GM23338 (cell line): ENCODE data around the gene MIPEP. TPM values are rescaled to one million over a fixed set of nuclear protein-coding genes. Genes with fewer than 3 reads are reported as not detected.
A peak's percentile ranks its signal among the peaks of the same experiment; 100 is the strongest.

Source experiments
- ATAC-seq: fragments of 200-7000 bp; cut with Tn5 transposase; 3 replicates; pipeline ENCODE4 v1.9.1; 2020
- DNase-seq: peaks from one replicate; pipeline ENCODE4 v3.0.0-alpha.2; 2015; ENCODE audit warnings: low spot score
- H2AFZ ChIP-seq: fragments of 200-600 bp; sonication (generic); 2 replicates; pipeline ENCODE4 v1.8.0; 2016; ENCODE audit warnings: antibody characterized with exemption, mild to moderate bottlenecking, moderate library complexity
- H3F3A ChIP-seq: fragments of 200-600 bp; sonication (generic); replicated peaks from 2 replicates; pipeline ENCODE4 v1.8.0; 2017; ENCODE audit warnings: antibody characterized with exemption, mixed run types, low read depth
- H3K27ac ChIP-seq: fragments of 200-600 bp; sonication (generic); 2 replicates; pipeline ENCODE4 v1.6.1; 2016; ENCODE audit warnings: low read depth
- H3K27me3 ChIP-seq: fragments of 200-600 bp; sonication (generic); 2 replicates; pipeline ENCODE4 v1.8.0; 2016; ENCODE audit warnings: mild to moderate bottlenecking, mixed run types, moderate library complexity; ENCODE audit not compliant: insufficient read depth
- H3K36me3 ChIP-seq: fragments of 200-600 bp; sonication (generic); 2 replicates; pipeline ENCODE4 v1.8.0; 2016; ENCODE audit warnings: mild to moderate bottlenecking; ENCODE audit not compliant: insufficient read depth
- H3K4me1 ChIP-seq: fragments of 200-600 bp; sonication (generic); 2 replicates; pipeline ENCODE4 v1.8.0; 2016; ENCODE audit warnings: mild to moderate bottlenecking, moderate library complexity; ENCODE audit not compliant: insufficient read depth
- H3K4me2 ChIP-seq: fragments of 200-600 bp; sonication (generic); 2 replicates; pipeline ENCODE4 v1.7.1; 2017; ENCODE audit warnings: mixed run types
- H3K4me3 ChIP-seq: fragments of 200-600 bp; sonication (generic); 2 replicates; pipeline ENCODE4 v1.6.1; 2016; ENCODE audit warnings: mixed run types
- H3K79me2 ChIP-seq: fragments of 200-600 bp; sonication (generic); replicated peaks from 2 replicates; pipeline ENCODE4 v1.8.0; 2017; ENCODE audit warnings: mild to moderate bottlenecking; ENCODE audit not compliant: insufficient read depth
- H3K9me2 ChIP-seq: fragments of 200-600 bp; sonication (generic); 2 replicates; pipeline ENCODE4 v1.8.0; 2017; ENCODE audit not compliant: insufficient read depth
- H4K20me1 ChIP-seq: fragments of 200-600 bp; sonication (generic); replicated peaks from 2 replicates; pipeline ENCODE4 v1.8.0; 2017; ENCODE audit warnings: mild to moderate bottlenecking; ENCODE audit not compliant: insufficient read depth
- H3K27ac Mint-ChIP-seq: 2 replicates; pipeline ENCODE4 v1.8.0; 2020; ENCODE audit warnings: inconsistent platforms, mild to moderate bottlenecking, moderate library complexity, mixed read lengths
- H3K27me3 Mint-ChIP-seq: 3 replicates; pipeline ENCODE4 v1.8.0; 2022; ENCODE audit warnings: low read depth, mild to moderate bottlenecking, moderate library complexity, mixed read lengths, inconsistent platforms; ENCODE audit not compliant: insufficient read depth, poor library complexity
- H3K36me3 Mint-ChIP-seq: 3 replicates; pipeline ENCODE4 v1.8.0; 2021; ENCODE audit warnings: low read depth, mild to moderate bottlenecking, inconsistent platforms, moderate library complexity, mixed read lengths
- H3K4me1 Mint-ChIP-seq: 3 replicates; pipeline ENCODE4 v1.8.0; 2020; ENCODE audit warnings: mild to moderate bottlenecking, inconsistent platforms, mixed read lengths
- H3K4me3 Mint-ChIP-seq: 3 replicates; pipeline ENCODE4 v1.8.0; 2021; ENCODE audit warnings: moderate library complexity, mild to moderate bottlenecking, inconsistent platforms, mixed read lengths
- H3K9me3 Mint-ChIP-seq: 3 replicates; pipeline ENCODE4 v1.8.0; 2020; ENCODE audit warnings: moderate library complexity, mild to moderate bottlenecking, inconsistent platforms, mixed read lengths
- CREB1 ChIP-seq: fragments of 250-450 bp; sonication (Bioruptor Pico); IDR thresholded peaks from 2 replicates; pipeline ENCODE4 v1.5.0; 2020; ENCODE audit warnings: low read depth, mild to moderate bottlenecking, moderate library complexity
- EZH2 ChIP-seq: fragments of 200-600 bp; sonication (generic); IDR thresholded peaks from one replicate; pipeline ENCODE4 v1.8.0; 2017; ENCODE audit warnings: antibody characterized with exemption, mild to moderate bottlenecking, low read depth; ENCODE audit not compliant: unreplicated experiment
- JUNB ChIP-seq: IDR thresholded peaks from one replicate; pipeline ENCODE4 v1.6.1; 2016; ENCODE audit warnings: antibody characterized with exemption; ENCODE audit not compliant: unreplicated experiment
- ZNF114 ChIP-seq: fragments of 250-450 bp; sonication (Bioruptor Pico); IDR thresholded peaks from 2 replicates; pipeline ENCODE4 v1.5.0; 2020; ENCODE audit warnings: mild to moderate bottlenecking, moderate library complexity
- ZNF331 ChIP-seq: fragments of 250-450 bp; sonication (Bioruptor Pico); IDR thresholded peaks from 2 replicates; pipeline ENCODE4 v1.5.0; 2020; ENCODE audit warnings: low read depth, mild to moderate bottlenecking, moderate library complexity
- ZNF462 ChIP-seq: fragments of 250-450 bp; sonication (Bioruptor Pico); IDR thresholded peaks from 2 replicates; pipeline ENCODE4 v1.5.0; 2020; ENCODE audit warnings: mild to moderate bottlenecking, moderate library complexity
- polyA plus RNA-seq: library from polyadenylated mRNA; unstranded; fragments of >200 nt; fragmentation: Nextera tagmentation; extraction: Ambion mirVana; gene quantifications from 2 replicates; pipeline ENCODE4 v1.2.1, GENCODE V29; 2016
- total RNA-seq: library from RNA; depleted of rRNA; stranded (reverse); fragments of >200 nt; shearing (Covaris generic); gene quantifications from 2 replicates; pipeline ENCODE4 v1.2.3, GENCODE V29; 2014
- TF ChIP-seq, protein P1 (sequence below): IDR thresholded peaks from 2 replicates; pipeline ENCODE4 v1.6.1; 2016; ENCODE audit warnings: antibody characterized with exemption

Gene MIPEP
- total and polyA plus RNA-seq, 2 experiments from 2014 or later = 20.8 to 22.5 TPM

GRCh38 chr13:23758798-23759527 is 130.2 kb downstream of the MIPEP start:
- 0 out of 2 replicates have a peak overlapping the region, but pooled peaks have one; percentile 65 for H3K27ac Mint-ChIP-seq
- no peaks in the 10 kb centered on the region for H3K4me1 ChIP-seq
- H3K9me2 ChIP-seq = no peaks in the 10 kb centered on the region
- no peaks in the 10 kb centered on the region for H3K27me3 ChIP-seq
- H3K27me3 Mint-ChIP-seq = peaks cover 5% of the 10 kb centered on the region
- no peak overlapping the region for H3K4me2 ChIP-seq
- no peaks in the 10 kb centered on the region for H3K36me3 Mint-ChIP-seq
- no peak for ATAC-seq
- H4K20me1 ChIP-seq = no peaks in the 10 kb centered on the region
- H2AFZ ChIP-seq = no peak overlapping the region
- H3K4me3 Mint-ChIP-seq = no peak overlapping the region
- no peak for DNase-seq
- no peaks in the 10 kb centered on the region for H3K36me3 ChIP-seq
- TF ChIP-seq, protein P1, sequence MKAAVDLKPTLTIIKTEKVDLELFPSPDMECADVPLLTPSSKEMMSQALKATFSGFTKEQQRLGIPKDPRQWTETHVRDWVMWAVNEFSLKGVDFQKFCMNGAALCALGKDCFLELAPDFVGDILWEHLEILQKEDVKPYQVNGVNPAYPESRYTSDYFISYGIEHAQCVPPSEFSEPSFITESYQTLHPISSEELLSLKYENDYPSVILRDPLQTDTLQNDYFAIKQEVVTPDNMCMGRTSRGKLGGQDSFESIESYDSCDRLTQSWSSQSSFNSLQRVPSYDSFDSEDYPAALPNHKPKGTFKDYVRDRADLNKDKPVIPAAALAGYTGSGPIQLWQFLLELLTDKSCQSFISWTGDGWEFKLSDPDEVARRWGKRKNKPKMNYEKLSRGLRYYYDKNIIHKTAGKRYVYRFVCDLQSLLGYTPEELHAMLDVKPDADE = no peak
- no peak for TF ChIP-seq CREB1 (CRISPR knock-in tag)
- H3K27ac ChIP-seq = no peak overlapping the region
- H3K79me2 ChIP-seq = no peaks in the 10 kb centered on the region
- H3F3A ChIP-seq = no peaks in the 10 kb centered on the region
- H3K4me1 Mint-ChIP-seq = peaks cover 5% of the 10 kb centered on the region; the same call in 1 of the 3 replicates
- H3K4me3 ChIP-seq = no peak overlapping the region
- no peaks in the 10 kb centered on the region for H3K9me3 Mint-ChIP-seq

DNA sequence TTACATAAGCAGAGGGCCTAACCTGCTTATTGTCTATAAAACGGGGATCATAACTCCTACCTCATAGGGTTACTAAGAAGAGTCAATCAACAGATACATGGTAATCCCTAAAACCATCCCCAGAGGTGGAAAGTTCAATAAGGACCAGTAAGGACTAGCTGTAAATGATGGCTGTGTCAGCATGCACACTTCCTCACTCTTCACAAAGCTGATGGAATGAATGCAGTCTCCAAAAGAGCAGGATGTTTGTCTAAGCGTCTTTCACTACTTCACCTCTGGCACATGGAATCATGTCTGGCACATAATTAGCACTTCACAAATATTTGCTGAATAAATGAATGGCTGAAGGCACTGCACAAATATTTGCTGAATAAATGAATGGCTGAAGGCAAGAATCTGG is 134.2 kb downstream of the MIPEP start:
- no peak for ATAC-seq
- Histone ChIP-seq H3K9me2 (no peaks in the 10 kb centered on the region), H2AFZ (no peak overlapping the region), H3K4me1 (no peaks in the 10 kb centered on the region), H3K27me3 (no peaks in the 10 kb centered on the region), H3K36me3 (no peaks in the 10 kb centered on the region), H3F3A (no peaks in the 10 kb centered on the region), H3K4me2 (no peak overlapping the region), H3K79me2 (no peaks in the 10 kb centered on the region), H3K27ac (no peak overlapping the region), H4K20me1 (no peaks in the 10 kb centered on the region), H3K4me3 (no peak overlapping the region)
- no peaks in the 10 kb centered on the region for H3K36me3 Mint-ChIP-seq
- no peak overlapping the region for H3K4me3 Mint-ChIP-seq
- DNase-seq = no peak
- H3K4me1 Mint-ChIP-seq = peaks cover 23% of the 10 kb centered on the region
- no peak overlapping the region for H3K27ac Mint-ChIP-seq
- H3K27me3 Mint-ChIP-seq = peaks cover 5% of the 10 kb centered on the region
- TF ChIP-seq CREB1 (CRISPR knock-in tag) (no peak), ZNF114 (CRISPR knock-in tag) (no peak), ZNF331 (CRISPR knock-in tag) (no peak), ZNF462 (CRISPR knock-in tag) (no peak), JUNB (no peak), EZH2 (no peak)
- TF ChIP-seq, protein P1 = no peak
- H3K9me3 Mint-ChIP-seq = no peaks in the 10 kb centered on the region
